ENCODE measurements around the gene PIM3. TPM values are rescaled to one million over a fixed set of nuclear protein-coding genes. Genes with fewer than 3 reads are reported as not detected.

PIM3 gene
- total RNA-seq, 1 donor from 2014 or later, result 31.0 TPM

- Mint-ChIP-seq H3K9me3 (no peaks in the 10 kb centered on the region), H3K4me3 (no peak overlapping the region), H3K27ac (ENCODE audit: unreplicated experiment) (no peak overlapping the region), H3K4me1 (peaks cover 9% of the 10 kb centered on the region), H3K36me3 (ENCODE audit: low read depth) (no peaks in the 10 kb centered on the region), H3K27me3 (ENCODE audit: low read depth) (peaks cover 31% of the 10 kb centered on the region)
- no peak for DNase-seq (ENCODE audit: low read depth, low spot score)
- TF ChIP-seq CTCF (conservative IDR thresholded peaks at IDR 0.05), result no peak
These were observed 39.5 kb downstream of the PIM3 start for GRCh38 chr22:49999946-50000586.

- Mint-ChIP-seq H3K27me3 (ENCODE audit: low read depth) (peaks cover 34% of the 10 kb centered on the region), H3K4me1 (peaks cover 9% of the 10 kb centered on the region), H3K4me3 (no peak overlapping the region), H3K27ac (ENCODE audit: unreplicated experiment) (no peak overlapping the region), H3K9me3 (no peaks in the 10 kb centered on the region), H3K36me3 (ENCODE audit: low read depth) (no peaks in the 10 kb centered on the region)
- no peak for TF ChIP-seq CTCF (conservative IDR thresholded peaks at IDR 0.05)
- DNase-seq (ENCODE audit: low read depth, low spot score), result no peak
These were observed 40.2 kb downstream of the PIM3 start for GRCh38 chr22:50000587-50001387.

GRCh38 chr22:50001388-50002231 is 41.0 kb downstream of the PIM3 start:
- no peak for TF ChIP-seq CTCF (conservative IDR thresholded peaks at IDR 0.05)
- H3K27ac Mint-ChIP-seq (ENCODE audit: unreplicated experiment), result no peak overlapping the region
- DNase-seq (ENCODE audit: low read depth, low spot score), result no peak
- H3K9me3 Mint-ChIP-seq, result no peaks in the 10 kb centered on the region
- no peaks in the 10 kb centered on the region for H3K36me3 Mint-ChIP-seq (ENCODE audit: low read depth)
- peaks cover 34% of the 10 kb centered on the region for H3K27me3 Mint-ChIP-seq (ENCODE audit: low read depth)
- no peak overlapping the region for H3K4me3 Mint-ChIP-seq
- peaks cover 9% of the 10 kb centered on the region for H3K4me1 Mint-ChIP-seq

- H3K36me3 Mint-ChIP-seq (ENCODE audit: low read depth), result no peaks in the 10 kb centered on the region
- no peak overlapping the region for H3K27ac Mint-ChIP-seq (ENCODE audit: unreplicated experiment)
- peaks cover 9% of the 10 kb centered on the region for H3K4me1 Mint-ChIP-seq
- no peak overlapping the region for H3K4me3 Mint-ChIP-seq
- TF ChIP-seq CTCF (conservative IDR thresholded peaks at IDR 0.05), result no peak
- DNase-seq (ENCODE audit: low read depth, low spot score), result no peak
- no peaks in the 10 kb centered on the region for H3K9me3 Mint-ChIP-seq
- H3K27me3 Mint-ChIP-seq (ENCODE audit: low read depth), result peaks cover 34% of the 10 kb centered on the region
These were observed 42.2 kb downstream of the PIM3 start for GRCh38 chr22:50002791-50003190.

- Mint-ChIP-seq H3K27me3 (ENCODE audit: low read depth) (peaks cover 31% of the 10 kb centered on the region), H3K4me1 (no peaks in the 10 kb centered on the region), H3K4me3 (no peak overlapping the region), H3K9me3 (no peaks in the 10 kb centered on the region), H3K27ac (ENCODE audit: unreplicated experiment) (no peak overlapping the region), H3K36me3 (ENCODE audit: low read depth) (no peaks in the 10 kb centered on the region)
- no peak for DNase-seq (ENCODE audit: low read depth, low spot score)
- TF ChIP-seq CTCF (conservative IDR thresholded peaks at IDR 0.05), result no peak
These were observed 44.3 kb downstream of the PIM3 start for GRCh38 chr22:50004918-50005317.
